Measurements from ENCODE around the gene TBC1D22A.
"Not testable (repeated sequence)": the region's sequence is repeated elsewhere in the genome, so short reads cannot be mapped to it uniquely, and the experiment has no call there.

The TBC1D22A gene

GRCh38 chr22:47112994-47113852 is 350.8 kb downstream of the TBC1D22A start:
- no peak for ATAC-seq

DNA sequence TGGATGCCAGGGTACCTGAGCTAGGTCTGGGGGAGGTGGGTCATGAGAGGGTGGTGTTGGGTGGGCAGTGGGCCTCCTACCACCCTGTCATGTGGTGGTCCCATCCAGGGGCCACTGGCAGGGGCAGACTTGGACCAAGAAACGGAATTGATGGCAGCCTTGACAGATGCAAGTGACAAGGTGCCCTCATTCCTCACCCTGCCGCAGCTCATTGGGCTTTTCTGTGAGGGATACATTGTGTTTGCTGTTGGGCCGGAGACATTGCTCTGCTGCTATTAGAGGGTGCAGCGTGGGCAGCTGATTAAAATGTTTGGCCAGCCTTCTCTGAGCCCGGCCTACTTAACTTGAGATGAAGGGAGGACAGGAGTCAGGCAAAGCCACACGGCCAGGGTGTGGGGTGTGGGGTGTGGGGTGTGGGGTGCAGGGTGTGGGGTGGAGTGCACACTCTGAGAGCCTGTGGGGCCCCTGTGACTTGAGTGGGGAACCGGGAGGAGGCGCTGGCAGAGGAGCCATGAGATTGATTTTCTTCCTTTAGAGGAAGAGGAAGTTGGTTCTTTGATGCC is 351.5 kb downstream of the TBC1D22A start:
- no peak for ATAC-seq

- no peak for ATAC-seq
Measured at GRCh38 chr22:47114813-47115517, 352.5 kb downstream of the TBC1D22A start.

DNA sequence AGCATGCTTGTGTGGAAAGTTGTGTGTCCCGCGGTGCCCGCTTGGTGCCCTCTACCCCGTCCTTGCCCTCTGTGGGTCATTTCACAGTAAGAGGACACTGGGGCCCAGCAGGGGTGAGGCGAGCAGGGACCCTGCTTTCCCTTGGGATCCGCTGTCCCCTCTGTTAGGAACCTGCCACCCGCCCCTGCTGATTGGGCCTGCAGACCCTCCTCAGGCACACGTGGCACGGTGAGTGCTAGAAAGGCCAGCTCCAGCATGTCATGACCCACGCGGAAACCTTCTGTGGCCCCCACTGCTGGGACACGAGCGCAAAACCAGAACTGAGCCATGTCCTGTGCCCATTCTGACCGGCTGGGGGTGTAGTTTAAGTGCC is 353.1 kb downstream of the TBC1D22A start:
- ATAC-seq, result no peak

DNA sequence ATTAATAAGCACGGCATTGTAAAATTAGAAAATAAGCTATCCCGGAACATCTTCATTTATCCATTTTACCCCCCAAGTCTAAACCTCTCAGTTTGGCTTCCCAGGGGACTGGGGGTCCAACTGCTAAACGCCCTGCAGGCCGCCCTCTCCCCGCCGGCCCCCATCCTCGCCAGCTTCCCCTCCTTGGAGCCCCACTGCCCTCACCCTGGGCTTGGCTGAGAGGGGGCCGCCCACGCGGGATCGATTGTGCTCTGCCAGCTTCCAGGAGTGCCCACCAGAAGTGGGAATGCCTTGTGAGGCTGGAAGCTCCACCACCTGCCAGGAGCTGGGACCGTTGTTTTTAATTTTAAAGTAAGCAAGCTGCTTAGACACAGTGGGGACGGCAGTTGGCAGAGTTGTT is 353.5 kb downstream of the TBC1D22A start:
- ATAC-seq, result no peak

DNA sequence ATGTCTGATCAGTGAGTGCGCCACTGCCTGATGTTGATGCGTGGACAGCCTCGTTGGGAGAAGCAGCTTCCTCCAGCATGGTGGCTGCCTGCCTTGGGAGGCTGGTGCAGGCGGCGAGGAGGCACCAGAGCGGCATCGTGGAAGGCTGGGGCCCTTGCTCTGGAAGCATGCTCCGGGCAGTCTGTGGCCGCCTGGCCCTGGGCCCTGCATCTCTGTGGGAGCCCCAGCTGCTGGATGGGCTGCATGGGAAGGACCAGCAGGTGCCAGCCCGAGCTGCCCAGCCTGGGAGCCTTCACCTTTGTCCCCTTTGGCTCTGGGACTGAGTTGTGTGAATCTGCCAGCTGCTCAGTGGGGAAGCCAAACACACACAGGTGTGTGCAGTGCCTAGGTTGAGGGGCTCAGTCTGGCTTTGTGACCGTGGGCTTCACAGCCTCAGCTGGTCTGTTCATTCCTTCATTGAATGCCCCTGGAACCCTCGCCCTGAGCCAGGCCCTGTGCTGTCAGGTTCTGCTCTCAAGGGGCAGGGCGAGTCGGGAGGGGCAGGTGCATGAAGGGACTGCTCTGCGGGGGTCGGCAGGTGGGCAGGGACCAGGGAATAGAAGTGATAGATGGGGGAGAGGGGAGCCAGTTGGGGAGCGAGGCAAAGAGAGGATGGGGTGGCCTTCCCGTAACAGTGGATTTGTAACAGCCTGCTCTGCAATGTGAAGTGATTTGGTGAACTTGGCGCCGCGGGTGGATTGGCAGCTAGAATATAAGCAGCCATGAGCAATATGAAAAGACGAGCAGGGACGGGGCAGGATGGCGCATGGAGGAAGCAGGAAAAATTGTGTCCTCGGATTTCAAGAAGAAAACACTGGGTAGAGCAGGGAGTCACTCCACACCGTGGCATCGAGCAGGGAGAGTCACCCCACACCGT is 354.2 kb downstream of the TBC1D22A start:
- ATAC-seq, result no peak

GRCh38 chr22:47117442-47117841 is 355.0 kb downstream of the TBC1D22A start:
- not testable (repeated sequence) for ATAC-seq

GRCh38 chr22:47119181-47119580 is 356.7 kb downstream of the TBC1D22A start:
- no peak for ATAC-seq

- ATAC-seq, result no peak
Measured at GRCh38 chr22:47120399-47120798, 357.9 kb downstream of the TBC1D22A start.

GRCh38 chr22:47121791-47122190 is 359.3 kb downstream of the TBC1D22A start:
- ATAC-seq, result no peak

GRCh38 chr22:47122441-47123000 is 360.1 kb downstream of the TBC1D22A start:
- ATAC-seq, result no peak

DNA sequence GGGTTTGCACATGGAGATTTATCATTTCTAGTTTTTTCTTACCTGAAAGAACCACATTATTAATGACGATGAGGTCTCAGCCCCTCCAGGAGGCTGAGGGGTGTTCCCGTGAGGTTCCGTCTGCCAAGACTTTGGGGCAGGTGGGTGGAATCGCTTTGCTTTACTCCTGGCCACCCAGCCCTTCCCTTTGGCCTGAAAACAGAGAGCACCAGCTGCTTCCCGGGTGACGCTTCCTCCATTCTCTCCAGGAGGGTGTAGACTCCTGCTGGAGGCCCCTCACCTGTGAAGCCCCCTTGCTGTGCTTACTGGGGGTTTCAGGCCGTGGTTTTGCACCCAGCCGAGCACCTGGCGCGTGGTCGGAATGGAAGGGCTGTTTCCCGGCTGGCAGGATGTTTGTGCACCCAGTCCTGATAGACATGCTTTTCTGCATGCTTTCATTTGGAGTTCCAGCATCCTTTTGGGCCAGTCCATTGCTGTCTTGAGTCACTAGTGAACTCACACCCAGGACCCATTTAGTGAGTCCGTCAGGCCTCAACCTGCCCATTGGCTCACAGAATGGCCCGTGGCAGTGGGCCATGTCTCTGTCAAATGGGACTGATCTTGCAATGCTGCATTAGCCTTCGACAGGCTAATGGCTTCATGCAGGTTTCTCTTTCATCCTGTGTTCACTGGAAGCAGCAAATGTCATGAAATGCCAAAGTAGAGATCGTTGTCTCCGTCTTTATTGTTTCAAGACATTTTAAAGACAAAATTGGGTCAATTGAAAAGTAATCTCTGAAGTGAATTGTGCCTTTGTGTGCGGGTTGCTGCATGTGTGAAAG is 360.8 kb downstream of the TBC1D22A start:
- ATAC-seq, result no peak

- ATAC-seq, result no peak
Measured at GRCh38 chr22:47123827-47124442, 361.5 kb downstream of the TBC1D22A start.

- ATAC-seq, result no peak
Measured at GRCh38 chr22:47124451-47124881, 362.0 kb downstream of the TBC1D22A start.

DNA sequence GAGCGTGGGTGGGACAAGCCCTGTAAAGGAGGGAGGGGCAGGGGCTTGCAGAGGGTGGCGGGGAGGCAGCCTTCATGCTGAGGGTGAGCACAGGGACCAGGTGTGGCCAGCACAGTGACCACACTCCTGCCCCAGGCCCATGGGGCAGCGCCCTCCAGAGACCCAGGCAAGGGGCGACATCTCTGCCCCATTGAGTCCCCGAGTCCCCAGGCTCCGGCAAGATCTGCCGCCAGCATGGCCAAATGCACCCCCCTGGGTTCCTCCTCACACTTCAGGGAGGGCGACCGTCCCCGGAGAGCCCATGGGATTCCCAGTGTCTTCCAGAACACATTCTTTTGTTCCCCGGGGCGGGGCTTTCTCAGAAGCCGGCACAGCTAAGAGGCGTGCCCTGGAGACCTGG is 362.5 kb downstream of the TBC1D22A start:
- no peak for ATAC-seq

DNA sequence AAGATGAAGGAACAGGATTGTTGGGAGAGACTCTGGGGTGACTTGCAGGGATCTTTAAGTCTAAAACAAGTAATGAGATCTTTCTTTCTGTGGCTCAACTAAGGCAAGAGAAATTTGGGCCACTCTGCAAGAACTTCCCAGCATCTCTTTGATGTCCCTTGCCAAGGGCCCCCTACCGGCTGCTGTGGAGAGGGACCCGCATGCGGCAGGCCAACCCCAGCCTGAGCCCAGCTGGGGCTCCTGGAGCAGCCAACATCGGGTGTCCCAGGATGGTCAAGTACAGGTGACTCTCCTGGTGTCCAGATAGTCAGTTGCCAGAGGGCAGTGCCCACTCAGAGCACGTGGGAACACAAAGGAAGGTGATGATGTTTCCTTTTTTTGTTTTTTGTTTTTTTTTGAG is 363.2 kb downstream of the TBC1D22A start:
- ATAC-seq, result no peak

- ATAC-seq, result no peak
Measured at GRCh38 chr22:47126344-47126811, 363.9 kb downstream of the TBC1D22A start.

- ATAC-seq, result no peak
Measured at GRCh38 chr22:47127441-47127871, 365.0 kb downstream of the TBC1D22A start.

GRCh38 chr22:47128216-47128615 is 365.8 kb downstream of the TBC1D22A start:
- no peak for ATAC-seq

DNA sequence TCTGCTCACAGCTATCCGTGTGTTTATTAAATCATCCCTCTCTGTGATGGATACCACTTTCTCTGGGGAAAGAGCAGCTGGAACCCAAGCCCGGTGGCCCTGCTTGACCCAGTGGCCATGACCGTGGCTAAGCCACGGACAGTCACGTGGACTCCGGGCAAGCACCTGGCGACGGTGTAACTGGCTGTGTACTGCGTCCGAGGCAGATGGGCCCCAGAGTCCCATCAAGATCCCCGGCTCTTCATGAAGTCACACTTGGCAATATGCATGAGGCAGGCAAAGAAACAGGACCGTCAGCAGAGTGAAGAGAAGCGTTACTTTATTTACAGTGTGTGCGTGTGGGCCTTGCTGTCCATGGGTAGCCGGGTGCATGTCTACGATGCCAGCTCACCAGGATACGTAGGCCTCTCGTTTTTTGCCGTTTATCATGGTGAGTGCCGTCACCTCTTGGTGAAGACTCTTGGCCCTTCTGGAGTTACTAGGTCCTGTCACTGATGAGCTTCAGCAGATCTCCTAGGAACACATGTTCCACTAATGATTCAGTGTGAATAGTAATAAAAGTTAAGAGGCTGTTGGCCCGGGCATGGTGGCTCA is 366.3 kb downstream of the TBC1D22A start:
- no peak for ATAC-seq
